Left lobe of liver (tissue), 2 donors: Measurements from ENCODE around the gene TPSB2. TPM values are rescaled to one million over a fixed set of nuclear protein-coding genes. Genes with fewer than 3 reads are reported as not detected.
"Not testable (repeated sequence)": the region's sequence is repeated elsewhere in the genome, so short reads cannot be mapped to it uniquely, and the experiment has no call there.

Source experiments
- ATAC-seq: fragments of 200-7000 bp; cut with Tn5 transposase; one replicate; pipeline ENCODE4 v1.9.1; 2020; ENCODE audit warnings: mild to moderate bottlenecking, moderate library complexity
- DNase-seq: peaks from one replicate; pipeline ENCODE4 v3.0.0-alpha.2; 2020; ENCODE audit warnings: low spot score
- total RNA-seq: library from RNA; stranded (reverse); gene quantifications from one replicate; pipeline ENCODE4 v1.2.1, GENCODE V29; 2021
- donor health status: DM: no; HTN: no; CAD: no; lungs with moderate emphysema.
- donor health status: DM: no; HTN: yes; CAD: no.

Gene TPSB2
- total RNA-seq, 1 donor from 2014 or later: 1.6 TPM

DNA sequence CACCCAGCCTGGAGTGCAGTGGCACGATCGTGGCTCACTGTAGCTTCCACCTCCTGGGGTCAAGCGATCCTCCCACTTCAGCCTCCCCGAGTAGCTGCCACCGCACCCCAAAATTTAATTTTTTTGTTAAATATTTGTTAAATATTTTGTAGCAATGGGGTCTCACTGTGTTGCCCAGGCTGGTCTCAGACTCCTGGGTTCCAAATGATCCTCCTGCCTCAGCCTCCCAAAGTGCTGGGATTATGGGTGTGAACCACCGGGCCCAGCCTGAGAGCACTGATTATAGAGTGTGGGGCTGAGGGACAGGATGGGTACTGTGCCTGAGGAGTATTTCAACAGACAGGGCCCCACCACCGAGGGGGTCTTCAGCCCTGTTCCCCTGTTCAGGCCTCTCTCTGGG lies 40.5 kb downstream of the TPSB2 start:
- ATAC-seq: no peak
- DNase-seq: no peak

DNA sequence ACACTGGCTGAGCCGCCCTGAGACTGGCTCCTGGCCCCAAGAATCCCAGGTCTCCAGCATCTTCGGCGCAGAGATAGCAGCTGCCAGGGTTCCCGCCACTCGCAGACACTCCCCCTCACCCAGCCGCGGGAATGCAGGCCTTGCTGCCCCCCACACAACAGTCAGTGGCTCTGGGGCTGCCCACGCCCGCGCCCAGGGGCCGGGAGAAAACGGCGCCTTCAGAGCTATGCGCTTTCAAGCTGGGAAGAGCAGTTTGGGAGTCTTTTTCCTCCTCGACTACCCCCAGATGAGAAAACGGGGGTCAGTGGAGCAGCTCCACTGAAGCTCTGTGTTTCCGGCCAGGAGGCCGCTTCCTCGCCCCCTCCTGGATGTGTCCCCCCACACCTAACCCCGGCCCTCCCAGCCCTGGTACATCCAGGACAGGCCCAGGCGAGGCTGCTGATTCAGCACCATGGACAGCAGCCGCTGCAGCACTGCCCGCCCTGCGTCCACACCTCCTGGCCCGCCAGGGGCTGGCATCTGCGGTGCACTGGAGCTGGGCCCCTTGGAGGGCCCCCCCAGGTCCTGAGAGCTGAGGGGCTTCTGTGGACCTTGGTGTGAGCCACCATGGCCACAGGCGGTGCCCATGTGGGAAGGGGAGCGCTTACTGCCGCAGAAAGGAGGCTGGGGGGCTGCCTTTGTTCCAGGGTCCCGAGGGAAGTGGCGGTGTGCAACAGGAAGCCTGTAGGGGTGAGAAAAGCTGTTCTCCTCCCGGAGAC lies 41.4 kb downstream of the TPSB2 start:
- ATAC-seq (peak; percentile 64), DNase-seq (no peak)

DNA sequence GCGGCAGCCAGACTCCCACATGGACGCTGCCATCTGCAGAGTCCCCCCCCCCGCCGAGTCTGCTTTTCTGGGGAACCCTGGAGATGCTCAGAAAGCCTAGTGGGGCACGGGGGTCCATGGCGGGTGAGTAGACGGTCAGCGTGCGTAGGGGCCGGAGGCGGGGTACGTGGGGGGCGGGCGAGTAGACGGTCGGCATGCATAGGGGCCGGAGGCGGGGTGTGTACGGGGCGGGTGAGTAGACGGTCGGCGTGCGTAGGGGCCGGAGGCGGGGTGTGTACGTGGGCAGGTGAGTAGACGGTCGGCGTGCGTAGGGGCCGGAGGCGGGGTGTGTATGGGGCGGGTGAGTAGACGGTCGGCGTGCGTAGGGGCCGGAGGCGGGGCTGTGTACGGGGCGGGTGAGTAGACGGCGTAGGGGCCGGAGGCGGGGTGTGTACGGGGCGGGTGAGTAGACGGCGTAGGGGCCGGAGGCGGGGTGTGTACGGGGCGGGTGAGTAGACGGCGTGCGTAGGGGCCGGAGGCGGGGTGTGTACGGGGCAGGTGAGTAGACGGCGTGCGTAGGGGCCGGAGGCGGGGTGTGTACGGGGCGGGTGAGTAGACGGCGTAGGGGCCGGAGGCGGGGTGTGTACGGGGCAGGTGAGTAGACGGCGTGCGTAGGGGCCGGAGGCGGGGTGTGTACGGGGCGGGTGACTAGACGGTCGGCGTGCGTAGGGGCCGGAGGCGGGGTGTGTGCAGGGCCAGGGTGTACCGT lies 44.4 kb downstream of the TPSB2 start:
- DNase-seq, ATAC-seq: not testable (repeated sequence)

- ATAC-seq: no peak
- DNase-seq: no peak
Observed at GRCh38 chr16:1184980-1185379, 45.0 kb downstream of the TPSB2 start.

DNA sequence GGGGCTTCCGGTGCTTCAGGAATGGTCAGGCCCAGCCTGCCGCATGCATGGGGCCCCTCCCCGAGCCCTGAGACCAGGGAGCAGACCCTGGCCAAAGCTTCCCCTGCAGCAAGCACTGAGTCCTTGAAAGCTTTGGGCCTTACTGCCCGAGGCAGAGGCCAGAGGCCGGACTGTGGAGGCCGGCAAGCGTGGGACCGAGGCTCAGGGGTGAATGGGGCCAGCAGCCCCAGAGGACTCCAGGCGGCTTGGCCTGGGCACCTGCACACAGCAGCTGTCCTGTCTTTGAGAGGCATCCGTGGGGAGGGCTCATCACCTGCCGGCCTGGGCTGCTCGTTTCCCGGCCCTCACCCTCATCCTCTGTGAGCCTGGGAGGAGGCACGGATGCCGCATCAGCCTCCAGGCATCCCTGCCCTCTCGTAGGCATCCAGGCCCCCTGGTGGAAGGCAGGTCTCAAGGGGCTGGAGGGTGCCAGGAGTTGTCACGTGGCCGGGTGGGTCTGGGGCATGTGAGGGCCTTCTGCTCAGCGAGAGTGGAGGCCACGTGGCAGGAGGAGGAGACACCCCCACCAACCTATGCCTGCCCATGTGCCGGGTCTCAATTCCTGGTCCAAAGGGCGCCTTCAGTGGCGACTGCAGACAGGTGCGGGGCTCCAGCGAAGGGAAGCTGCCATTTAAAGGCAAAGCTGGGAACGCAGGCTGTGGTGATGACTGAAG lies 45.7 kb downstream of the TPSB2 start:
- ATAC-seq: no peak
- DNase-seq: no peak

DNA sequence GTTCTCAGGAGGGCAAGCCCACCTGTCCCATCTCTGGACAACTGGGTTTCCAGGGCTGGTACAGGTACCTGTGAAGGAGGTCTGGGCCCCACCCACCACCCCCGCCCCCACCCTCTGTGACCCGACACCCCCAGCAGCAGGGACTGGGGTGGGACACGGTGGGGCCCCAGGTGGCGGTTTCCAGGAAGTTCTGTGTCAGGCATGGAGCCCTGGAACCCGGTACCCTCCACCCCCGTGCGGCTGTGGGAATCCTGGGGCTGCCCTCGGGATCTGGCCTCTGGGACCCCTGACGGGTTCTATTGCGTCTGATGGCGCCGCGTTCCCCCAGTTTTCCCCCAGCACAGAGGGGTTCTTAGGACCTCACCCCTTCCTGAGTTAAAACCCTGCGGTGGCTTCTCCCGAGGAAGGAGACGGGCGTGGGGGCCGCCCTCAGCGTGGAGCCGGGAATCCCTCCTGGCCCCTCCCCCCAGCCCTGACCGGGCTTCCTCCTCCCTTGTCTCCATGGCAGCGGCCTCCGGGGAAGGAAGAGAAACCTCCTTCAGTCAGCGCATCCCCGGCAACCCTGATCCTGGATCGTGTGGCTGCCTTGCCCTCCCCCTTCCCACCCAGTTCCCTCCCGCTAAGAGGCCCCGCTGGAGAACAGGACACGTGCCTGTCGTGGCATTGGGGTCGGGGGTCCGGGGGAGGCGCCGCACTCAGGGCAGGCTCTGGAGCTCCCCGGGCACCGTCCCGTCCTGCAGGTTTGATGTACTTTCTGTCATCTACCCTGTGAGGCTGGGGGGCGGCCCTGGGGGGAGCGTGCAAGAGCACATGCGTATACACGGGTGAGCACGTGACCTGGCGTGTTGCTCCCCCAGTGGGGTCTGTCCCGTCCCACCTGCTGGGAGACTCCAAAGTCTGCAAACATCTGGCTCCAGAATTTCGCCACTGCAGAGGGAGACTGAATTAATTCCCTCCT lies 46.8 kb downstream of the TPSB2 start:
- DNase-seq (no peak), ATAC-seq (no peak)

DNA sequence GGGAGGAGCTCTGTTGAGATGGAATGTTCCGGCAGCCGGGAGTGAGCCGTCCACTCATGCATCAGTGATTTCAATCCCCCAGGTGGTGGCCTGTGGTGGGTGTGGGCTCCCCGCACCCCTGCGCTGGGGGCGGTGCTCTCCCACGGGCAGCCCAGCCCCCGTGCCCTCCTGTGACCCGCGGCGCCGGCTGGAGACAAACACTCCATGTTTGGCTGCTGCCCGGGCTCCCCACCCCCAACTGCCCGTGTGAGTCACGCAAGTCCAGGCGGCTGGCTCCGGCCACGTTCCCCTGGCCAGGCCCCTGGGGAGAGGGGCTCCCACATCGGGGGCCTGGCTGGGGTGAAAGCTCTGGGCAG lies 47.7 kb downstream of the TPSB2 start:
- DNase-seq (peak; percentile 73), ATAC-seq (peak; percentile 78)

GRCh38 chr16:1181404-1182315 lies 48.3 kb downstream of the TPSB2 start:
- ATAC-seq: peak; percentile 73
- DNase-seq: no peak

DNA sequence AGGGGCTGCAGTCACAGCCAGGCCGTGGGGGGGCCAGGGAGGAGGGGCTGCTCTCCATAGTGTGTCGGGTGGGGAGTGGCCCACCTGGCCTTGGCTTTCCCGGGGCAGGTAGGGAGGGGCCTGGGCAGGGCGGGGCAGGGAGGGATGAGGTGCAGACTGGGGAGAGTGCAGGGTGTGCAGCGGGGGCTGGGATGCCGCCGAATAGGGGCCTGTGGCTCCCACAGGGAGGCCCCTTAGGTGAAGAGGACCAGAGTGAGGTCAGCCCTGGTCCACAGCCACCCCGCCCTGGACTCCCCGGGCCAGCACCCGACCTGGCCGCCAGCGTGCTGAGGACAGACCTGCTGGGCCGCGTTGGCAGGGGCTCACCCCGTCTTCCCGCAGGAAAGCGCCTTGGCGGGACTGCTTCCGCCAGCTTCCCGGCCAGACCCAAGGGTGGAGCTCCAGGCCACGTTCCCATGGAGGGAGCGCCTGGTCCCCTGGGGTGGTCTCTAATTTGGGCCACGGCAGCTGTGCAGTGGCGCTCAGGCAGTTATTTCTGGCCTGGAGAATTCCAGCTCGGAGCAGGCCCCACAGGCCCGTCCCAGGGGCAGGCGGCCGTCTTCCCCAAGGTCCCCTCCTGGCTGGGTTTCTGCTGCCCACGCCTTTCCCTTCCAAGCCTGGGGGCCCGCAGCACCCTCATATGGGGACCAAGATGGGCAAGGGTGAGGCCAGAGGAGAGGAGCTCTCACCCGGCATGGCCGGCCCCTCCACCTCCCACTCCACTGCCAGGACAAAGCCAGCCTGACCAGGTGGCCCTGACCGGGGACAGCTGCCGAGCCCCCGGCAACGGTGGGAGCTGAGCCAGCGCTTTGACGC lies 49.2 kb downstream of the TPSB2 start:
- DNase-seq (no peak), ATAC-seq (no peak)

Other genes with a start within 250 kb of the TPSB2 start
- not detected for gene SOX8, start 248.4 kb downstream of the TPSB2 start, total RNA-seq
- not detected for gene SSTR5, start 157.4 kb downstream of the TPSB2 start, total RNA-seq
- gene C1QTNF8, start 133.9 kb downstream of the TPSB2 start, total RNA-seq: not detected
- 4.2 TPM for gene CACNA1H, start 77.1 kb downstream of the TPSB2 start, total RNA-seq
- gene TPSG1, start 4.9 kb downstream of the TPSB2 start, total RNA-seq: 0.15 TPM
- 1.6 TPM for gene TPSAB1, start 10.5 kb upstream of the TPSB2 start, total RNA-seq
- not detected for gene TPSD1, start 25.9 kb upstream of the TPSB2 start, total RNA-seq
- gene UBE2I, start 79.5 kb upstream of the TPSB2 start, total RNA-seq: 28.0 TPM
- 8.1 TPM for gene BAIAP3, start 103.5 kb upstream of the TPSB2 start, total RNA-seq
- 32.5 TPM for gene TSR3, start 121.7 kb upstream of the TPSB2 start, total RNA-seq
- 58.3 TPM for gene GNPTG, start 121.7 kb upstream of the TPSB2 start, total RNA-seq
- gene UNKL, start 184.5 kb upstream of the TPSB2 start, total RNA-seq: 14.1 TPM
- gene UQCC4, start 190.6 kb upstream of the TPSB2 start, total RNA-seq: 6.1 TPM
- gene PERCC1, start 200.9 kb upstream of the TPSB2 start, total RNA-seq: not detected
- 1.4 TPM for gene CCDC154, start 214.4 kb upstream of the TPSB2 start, total RNA-seq
- gene CLCN7, start 244.8 kb upstream of the TPSB2 start, total RNA-seq: 51.9 TPM